Jurkat, Clone E6-1 (cell line): ENCODE measurements around the gene DSCAML1.

Experiments used
- DNase-seq: peaks from one replicate; pipeline ENCODE4 v3.0.0-alpha.2; 2011; ENCODE audit warnings: low read depth, low spot score
- H3K4me3 ChIP-seq: 2 replicates; pipeline ENCODE4 v1.5.1; 2011; ENCODE audit warnings: mild to moderate bottlenecking, low read length, control low read depth, moderate library complexity

The DSCAML1 gene

GRCh38 chr11:117378976-117379865 is 417.8 kb downstream of the DSCAML1 start:
- DNase-seq = no peak
- no peak overlapping the region for H3K4me3 ChIP-seq
